Stimulated activated CD8-positive, alpha-beta memory T cell treated with anti-CD3 and anti-CD28 coated beads, Interleukin-4, amount 100 ng/mL, for 24 hours (primary cell): ENCODE measurements around the gene ALB.

Experiments used
- DNase-seq: peaks from one replicate; pipeline ENCODE4 v3.0.0-alpha.2; 2020; ENCODE audit warnings: low read depth

Gene ALB

DNA sequence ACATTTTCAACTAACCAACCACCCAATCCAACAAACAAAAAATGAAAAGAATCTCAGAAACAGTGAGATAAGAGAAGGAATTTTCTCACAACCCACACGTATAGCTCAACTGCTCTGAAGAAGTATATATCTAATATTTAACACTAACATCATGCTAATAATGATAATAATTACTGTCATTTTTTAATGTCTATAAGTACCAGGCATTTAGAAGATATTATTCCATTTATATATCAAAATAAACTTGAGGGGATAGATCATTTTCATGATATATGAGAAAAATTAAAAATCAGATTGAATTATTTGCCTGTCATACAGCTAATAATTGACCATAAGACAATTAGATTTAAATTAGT, 27.7 kb downstream of the ALB start:
- DNase-seq: no peak

DNA sequence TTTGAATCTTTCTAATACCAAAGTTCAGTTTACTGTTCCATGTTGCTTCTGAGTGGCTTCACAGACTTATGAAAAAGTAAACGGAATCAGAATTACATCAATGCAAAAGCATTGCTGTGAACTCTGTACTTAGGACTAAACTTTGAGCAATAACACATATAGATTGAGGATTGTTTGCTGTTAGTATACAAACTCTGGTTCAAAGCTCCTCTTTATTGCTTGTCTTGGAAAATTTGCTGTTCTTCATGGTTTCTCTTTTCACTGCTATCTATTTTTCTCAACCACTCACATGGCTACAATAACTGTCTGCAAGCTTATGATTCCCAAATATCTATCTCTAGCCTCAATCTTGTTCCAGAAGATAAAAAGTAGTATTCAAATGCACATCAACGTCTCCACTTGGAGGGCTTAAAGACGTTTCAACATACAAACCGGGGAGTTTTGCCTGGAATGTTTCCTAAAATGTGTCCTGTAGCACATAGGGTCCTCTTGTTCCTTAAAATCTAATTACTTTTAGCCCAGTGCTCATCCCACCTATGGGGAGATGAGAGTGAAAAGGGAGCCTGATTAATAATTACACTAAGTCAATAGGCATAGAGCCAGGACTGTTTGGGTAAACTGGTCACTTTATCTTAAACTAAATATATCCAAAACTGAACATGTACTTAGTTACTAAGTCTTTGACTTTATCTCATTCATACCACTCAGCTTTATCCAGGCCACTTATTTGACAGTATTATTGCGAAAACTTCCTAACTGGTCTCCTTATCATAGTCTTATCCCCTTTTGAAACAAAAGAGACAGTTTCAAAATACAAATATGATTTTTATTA, 28.3 kb downstream of the ALB start:
- no peak for DNase-seq

DNA sequence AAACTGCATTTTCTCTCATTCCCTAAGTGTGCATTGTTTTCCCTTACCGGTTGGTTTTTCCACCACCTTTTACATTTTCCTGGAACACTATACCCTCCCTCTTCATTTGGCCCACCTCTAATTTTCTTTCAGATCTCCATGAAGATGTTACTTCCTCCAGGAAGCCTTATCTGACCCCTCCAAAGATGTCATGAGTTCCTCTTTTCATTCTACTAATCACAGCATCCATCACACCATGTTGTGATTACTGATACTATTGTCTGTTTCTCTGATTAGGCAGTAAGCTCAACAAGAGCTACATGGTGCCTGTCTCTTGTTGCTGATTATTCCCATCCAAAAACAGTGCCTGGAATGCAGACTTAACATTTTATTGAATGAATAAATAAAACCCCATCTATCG, 29.1 kb downstream of the ALB start:
- no peak for DNase-seq

DNA sequence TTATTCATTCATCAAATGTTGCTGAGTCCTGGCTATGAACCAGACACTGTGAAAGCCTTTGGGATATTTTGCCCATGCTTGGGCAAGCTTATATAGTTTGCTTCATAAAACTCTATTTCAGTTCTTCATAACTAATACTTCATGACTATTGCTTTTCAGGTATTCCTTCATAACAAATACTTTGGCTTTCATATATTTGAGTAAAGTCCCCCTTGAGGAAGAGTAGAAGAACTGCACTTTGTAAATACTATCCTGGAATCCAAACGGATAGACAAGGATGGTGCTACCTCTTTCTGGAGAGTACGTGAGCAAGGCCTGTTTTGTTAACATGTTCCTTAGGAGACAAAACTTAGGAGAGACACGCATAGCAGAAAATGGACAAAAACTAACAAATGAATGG, 30.2 kb downstream of the ALB start:
- DNase-seq: no peak

DNA sequence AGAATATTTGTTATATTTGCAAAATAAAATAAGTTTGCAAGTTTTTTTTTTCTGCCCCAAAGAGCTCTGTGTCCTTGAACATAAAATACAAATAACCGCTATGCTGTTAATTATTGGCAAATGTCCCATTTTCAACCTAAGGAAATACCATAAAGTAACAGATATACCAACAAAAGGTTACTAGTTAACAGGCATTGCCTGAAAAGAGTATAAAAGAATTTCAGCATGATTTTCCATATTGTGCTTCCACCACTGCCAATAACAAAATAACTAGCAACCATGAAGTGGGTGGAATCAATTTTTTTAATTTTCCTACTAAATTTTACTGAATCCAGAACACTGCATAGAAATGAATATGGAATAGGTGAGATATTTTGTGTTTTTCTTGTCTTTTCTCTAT, 31.9 kb downstream of the ALB start, which contains the start of gene AFP:
Gene AFP, plus strand, starts transcription at position 238 of the 400 bp plus-strand sequence. Its CDS starts 42 bp downstream, at position 280.
- DNase-seq: no peak

DNA sequence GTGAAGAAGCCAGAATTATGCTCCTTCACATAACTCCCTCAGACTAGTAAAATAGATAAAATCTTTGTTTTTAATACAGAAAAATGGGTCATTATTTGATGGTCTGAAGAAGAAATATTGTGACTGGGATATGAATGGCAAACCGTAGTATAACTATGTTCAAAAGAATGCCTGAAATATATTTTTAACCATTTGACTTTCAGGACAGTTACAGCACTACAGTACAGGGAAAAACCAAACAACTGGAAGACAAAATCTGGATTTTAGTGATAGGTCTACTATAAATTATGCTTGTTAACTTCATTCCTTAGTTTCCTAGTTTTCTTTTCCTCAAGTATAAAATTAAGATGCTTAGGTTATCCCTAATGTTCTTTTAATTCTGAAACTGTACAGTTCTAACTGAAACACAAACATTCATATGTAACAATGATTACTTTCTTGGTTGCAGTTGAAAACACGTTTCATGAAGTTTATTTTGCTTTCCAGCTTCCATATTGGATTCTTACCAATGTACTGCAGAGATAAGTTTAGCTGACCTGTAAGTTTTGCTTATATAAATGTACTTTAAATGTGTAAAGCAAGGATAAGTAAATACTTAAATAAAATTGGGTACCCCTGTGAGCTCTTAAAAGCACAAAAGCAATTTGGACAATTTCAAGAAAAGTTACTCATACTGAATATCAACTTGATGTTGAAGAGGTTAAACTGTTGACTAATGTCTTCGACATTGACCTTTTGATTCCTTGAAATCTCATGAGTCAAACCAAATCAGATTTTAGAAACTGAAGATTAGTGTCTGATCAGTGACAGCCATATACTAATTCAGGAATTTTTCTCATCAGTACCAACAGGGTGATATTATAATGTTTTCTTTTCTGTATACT, 32.8 kb downstream of the ALB start:
- DNase-seq: no peak

DNA sequence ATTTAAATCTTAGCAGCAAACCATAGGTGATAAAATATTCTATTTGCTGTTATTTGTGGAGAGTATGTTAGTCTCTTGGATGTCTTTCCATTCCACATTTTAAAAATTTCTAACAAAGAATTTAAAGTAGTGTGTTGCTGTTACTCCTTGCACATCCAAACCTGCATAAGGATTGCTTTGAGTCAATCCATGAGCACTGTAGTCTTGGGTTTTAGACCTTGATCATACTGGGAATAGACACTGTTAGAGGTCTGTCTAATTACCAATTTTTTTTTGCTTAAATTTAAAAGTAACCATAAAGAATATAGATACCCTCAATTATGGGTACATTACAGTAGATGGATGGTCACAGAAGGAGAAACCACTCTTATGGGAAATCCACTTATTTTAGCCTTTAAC, 33.5 kb downstream of the ALB start:
- DNase-seq: no peak

DNA sequence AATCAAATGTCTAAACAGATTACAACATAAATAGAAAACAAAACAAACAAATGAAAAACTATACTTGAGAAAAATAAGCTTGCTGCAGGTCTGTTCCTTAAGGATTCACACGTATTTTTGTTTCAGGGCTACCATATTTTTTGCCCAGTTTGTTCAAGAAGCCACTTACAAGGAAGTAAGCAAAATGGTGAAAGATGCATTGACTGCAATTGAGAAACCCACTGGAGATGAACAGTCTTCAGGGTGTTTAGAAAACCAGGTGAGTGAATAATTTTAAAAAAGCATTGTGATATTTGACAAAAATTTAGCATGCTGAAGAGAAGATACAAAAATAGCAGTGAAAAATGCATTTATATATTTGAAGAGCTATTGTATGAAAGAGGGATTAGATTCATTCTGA, 34.0 kb downstream of the ALB start:
- DNase-seq: no peak

DNA sequence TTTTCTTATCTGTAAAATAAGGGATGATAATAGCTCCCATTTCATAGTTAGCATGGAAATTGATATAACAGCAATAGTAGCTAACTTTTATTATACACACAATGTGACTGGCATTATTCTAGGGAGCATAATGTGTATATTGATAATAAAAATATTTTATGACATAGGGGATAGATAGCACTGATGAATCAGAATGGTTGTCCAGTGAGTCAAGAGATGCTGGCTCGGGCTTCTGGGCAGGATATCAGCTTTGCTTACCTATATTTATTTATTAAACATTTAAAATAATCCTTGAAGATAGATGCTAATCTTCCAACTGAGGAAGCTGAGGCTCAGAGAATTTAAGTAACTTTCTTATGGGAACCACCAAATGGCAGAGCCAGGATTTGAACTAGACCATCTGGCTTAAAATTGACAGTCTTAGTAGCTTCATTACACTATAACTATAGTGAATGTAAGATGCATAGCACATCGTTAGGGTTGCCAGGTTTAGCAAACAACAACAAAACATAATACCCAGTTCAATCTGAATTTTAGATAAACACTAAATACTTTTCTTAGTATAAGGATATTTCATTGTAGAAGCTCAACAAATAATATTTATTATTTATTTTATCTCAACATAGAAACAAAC, 34.6 kb downstream of the ALB start:
- DNase-seq: no peak

DNA sequence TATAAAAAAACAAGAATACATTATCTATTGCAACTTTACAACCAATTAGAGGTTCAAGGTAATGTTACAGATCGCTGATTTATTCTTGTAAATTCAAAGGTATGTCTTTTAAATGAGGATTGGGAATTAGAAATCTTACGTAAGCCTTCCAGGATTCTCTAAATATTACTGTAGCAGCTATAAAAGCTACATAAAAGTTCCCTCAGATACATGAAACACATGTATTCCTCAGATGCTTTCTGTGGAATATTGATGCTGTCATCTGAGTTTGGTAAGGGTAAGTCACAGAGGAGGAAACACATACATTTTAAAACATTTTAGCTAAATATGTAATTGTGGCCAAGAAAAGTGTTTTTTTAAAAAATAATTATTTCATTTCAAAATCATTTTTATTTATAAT, 35.4 kb downstream of the ALB start:
- no peak for DNase-seq

DNA sequence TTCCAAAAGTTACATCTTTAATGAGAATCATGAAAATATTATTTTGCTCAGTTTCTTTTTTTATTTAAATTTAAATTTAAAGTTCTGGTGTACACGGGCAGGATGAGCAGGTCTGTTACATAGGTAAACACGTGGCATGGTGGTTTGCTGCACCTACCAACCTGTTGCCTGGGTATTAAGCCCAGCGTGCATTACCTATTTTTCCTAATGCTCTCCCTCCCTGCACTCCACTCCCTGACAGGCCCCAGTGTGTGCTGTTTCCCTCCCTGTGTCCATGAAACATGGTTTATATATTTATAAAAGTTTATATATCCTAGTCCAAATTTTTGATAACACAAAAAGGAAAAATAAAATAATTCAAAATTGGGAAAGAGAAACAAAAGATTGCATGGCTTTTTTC, 35.9 kb downstream of the ALB start:
- DNase-seq: no peak

DNA sequence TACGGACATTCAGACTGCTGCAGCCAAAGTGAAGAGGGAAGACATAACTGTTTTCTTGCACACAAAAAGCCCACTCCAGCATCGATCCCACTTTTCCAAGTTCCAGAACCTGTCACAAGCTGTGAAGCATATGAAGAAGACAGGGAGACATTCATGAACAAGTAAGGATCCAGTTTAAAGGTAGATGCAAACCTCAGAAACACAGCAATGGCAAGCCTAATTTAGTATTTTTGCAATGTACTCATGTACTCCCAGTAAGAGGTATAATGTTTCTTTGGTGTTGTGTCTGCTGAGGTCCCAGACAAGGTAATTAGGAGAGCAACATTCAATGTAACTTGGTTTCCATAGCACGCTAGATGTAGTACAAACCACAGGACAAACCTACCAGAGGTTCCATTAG, 36.6 kb downstream of the ALB start:
- no peak for DNase-seq

DNA sequence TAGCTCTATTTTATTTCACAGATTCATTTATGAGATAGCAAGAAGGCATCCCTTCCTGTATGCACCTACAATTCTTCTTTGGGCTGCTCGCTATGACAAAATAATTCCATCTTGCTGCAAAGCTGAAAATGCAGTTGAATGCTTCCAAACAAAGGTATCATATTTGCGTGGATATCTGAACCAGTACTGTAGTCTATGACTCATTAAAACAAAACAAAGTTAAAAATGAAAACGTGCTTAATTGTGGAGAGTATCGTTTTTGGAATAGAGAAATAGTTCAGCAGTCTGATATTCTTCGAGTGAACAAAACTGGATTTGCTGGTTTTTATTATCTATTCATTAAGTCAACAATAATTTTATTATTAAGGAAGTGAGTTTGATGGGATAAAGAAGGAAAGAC, 38.2 kb downstream of the ALB start:
- DNase-seq: no peak

DNA sequence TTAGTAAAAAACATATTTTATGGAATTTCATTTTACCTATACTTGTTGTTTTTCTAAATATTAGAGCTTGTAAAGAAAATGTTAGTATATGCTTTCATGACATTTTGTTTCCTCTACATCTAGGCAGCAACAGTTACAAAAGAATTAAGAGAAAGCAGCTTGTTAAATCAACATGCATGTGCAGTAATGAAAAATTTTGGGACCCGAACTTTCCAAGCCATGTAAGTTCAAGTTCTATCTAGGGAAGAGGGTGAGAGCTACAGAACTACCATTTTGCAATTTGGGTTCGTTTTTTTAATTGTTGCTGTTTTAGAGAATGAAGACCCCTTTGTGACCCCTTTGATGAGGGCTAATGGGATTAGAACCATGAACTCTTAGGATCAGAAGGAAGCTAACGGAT, 39.1 kb downstream of the ALB start:
- DNase-seq: no peak

DNA sequence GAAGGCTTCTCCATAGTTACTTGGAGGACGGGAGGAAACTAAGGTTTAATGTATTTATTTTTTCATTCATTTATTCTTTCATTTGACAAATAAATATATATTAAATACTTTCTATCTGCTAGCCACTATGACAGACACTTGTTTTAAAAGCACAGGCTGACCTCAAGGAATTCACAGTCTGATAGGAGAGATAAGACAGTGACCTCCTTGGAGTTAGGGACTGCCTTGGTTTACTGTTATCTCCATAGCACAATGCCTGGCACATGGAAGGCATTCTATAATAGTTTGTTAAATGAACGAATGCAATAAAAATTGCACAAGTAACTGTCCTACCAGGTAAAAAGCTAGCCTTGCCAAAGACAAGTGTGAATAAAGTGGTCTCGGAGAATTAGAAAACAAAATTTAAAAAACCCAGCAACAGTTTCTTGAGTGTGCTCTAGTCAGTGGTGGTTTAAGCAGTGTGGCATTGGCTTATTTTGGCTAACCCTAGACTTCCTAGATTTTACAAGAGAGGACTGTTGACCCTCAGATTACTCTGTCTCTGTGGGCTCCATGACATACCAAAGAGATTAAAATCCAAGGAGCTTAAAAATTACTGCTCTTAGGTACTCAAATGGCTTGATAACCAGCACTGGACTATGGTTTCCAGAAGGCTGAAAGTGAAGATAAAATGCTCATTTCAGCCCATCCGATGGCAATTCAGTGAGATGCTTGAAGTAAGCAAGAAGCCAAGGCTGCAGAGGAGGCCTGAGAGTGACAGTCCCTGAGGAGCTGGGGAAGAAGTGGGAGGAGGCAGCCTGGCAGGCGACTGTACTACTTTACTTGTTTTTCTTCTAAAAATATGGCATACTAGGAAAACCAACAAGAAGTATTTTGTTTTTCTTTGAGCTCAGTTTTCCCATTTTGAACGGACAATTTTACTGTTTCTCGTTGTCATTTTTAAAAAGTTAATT, 41.6 kb downstream of the ALB start:
- DNase-seq: no peak

DNA sequence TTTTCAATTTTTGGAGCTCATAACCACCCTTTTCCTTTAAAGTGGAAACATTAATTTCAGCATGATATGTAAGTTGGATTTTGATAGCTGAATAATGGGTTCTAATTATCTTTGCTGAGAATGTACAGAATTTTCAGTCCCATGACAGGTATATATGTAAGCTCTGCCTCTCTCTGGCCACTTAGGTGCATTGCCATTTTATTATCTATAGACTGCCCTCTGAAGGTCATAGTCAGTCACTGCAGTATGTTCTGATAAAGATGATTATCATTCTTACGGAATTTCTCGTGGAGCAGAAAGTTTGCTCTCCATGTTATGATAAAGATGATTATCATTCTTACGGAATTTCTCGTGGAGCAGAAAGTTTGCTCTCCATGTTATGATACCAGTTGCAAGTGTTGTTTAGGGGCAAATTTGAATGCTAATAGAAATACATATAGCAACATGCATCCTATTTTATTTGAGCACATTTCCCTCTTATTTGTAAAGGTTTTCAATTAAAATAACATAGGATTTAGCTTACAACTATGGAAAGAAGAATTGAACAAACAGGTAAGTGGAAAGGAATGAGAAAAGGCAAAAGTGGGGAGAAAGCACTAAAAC, 42.4 kb downstream of the ALB start:
- DNase-seq: no peak

DNA sequence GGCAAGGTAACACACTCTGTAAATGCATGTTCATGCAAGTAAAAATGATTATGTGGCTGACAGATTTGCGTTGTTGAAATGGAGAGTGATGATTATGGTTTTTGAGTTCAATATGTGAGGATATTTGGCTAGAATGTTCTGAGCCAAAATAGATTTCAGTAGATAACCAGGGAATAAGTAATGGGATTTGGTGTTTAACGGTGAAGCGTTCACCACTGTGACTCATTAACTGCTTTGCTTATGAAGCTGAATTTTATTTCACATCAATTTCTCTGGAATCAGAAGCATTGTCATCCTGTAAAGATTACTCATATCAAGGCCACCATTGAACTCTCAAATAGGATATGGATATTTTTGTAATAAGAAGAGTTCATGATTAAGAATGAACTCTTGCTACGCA, 43.6 kb downstream of the ALB start:
- no peak for DNase-seq

DNA sequence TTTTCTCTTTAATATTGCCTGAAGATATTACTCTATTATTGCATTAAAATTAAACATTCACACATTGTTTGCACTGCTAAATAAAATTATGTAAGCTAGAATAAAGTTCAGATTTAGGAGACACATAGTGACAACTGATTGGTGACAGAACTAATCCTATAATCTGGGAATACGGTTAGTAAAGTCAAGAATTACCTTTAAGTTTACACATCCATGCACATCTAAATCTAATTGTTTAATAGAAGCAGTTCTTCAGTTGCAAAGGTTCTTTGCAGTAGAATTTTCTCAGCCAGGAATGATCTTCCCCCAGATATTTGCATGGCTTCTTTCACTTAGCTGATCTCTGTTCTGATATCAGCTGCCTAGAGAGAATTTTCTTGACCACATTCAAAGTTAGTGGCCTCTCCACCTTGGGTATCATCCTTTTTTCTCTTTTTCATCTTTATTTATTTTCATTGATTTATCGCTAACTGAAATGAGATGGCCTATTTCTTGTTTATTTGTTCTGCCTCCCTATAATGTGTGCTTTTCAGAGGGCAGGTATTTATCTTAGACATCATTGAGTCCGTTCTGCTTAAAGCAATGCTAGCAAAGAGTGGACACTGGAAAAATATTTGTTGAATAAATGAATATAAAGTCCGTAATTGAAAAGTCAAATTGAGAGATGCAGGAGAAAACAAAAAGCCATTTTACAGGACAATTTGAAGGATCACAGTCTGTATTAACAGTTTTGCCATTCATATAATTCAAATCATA, 44.5 kb downstream of the ALB start:
- no peak for DNase-seq

DNA sequence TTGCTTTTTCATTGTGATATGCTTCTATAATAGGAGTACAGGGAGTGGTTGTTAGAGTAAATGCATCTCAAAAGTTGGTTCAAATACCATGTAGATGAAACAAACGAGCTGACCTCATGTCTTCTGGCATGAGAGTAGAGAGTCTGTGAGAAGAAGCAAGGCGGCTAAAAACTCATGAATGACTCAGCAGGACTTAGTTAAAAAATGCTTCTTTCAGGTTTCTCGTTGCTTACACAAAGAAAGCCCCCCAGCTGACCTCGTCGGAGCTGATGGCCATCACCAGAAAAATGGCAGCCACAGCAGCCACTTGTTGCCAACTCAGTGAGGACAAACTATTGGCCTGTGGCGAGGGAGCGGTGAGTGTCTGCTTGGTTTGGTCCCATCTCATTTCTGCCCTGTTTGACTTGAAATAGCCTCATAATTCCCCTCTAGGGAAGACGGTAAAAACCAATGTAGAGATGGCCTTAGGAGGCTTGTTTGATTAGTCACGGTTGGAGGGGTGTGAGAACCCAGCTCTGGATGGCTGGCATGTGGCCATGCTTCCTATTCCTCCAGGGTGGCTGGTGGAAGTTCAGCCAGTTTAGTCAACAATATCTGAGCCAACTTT, 46.4 kb downstream of the ALB start:
- DNase-seq: no peak

DNA sequence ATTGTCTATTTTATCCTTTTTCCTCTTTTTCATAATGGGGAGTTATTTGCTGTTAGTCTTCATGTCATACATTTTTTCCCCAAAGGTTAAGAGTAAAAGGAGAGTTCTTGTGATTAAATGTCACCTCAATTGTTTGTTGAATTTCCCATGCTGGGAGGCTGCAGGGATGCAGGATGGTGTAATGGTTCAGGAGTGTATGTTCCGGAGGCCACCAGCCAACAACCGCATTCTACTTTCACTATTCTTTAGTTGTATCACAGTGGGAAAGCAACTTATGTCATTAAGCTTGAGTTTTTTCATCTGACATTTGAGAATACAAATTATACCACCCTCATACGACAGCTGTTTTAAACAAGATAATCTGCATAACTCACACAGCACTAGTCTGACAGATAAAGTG, 47.3 kb downstream of the ALB start:
- DNase-seq: no peak
